ENCODE measurements around the gene KCNMA1. TPM values are rescaled to one million over a fixed set of nuclear protein-coding genes. Genes with fewer than 3 reads are reported as not detected.

KCNMA1 gene
- total RNA-seq, 1 donor from 2014 or later, result 0.39 TPM

DNA sequence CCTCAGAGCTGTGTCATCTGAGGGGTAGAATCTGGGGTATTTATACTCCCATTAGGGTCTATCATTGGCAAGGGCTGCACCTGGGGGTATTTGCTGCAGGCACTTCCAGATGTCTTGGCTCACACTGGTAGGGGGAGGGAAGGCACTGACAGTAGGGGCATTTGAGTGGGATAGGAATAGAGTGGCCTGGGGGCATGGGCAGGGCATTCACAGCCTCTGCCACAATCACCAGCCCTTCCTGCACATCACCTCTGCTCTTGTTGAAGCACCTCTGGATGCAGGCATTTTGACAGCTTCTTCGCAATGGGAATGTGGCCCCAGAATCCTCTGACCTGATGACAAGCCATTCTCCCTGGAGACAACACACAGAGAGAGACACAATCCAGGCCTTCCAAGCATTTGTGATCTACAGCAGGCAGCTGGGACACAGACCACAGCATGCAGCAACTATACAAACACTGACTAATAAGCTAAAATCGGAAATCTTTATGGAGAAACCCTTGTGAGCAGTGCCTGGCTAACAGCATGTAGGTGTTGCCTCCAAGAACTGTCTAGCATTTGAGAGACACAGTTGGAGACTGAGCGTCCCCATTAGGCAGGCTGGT, 178.5 kb downstream of the KCNMA1 start:
- intact Hi-C loops (cut with micrococcal nuclease), result no loop called here

DNA sequence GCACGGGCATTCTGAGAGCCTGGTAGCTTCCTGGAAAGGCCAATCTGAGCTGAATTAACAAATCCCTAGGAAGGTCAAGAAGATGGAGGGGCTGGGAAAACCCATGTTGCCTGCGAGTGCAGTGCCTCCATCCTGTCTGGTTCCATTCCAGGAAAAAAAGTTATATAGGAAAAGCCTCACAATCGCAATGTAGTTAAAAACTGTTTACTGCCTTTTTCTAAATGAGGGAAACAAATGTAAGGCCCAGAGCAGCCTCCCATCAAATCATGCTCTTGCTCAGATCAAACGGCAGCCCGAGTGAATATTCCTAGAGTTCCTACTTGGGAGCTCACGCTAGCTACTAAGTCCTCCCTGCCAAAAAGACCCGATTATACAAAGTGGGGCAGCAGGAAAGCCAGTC, 179.9 kb downstream of the KCNMA1 start:
- intact Hi-C loops (cut with micrococcal nuclease), result no loop called here

DNA sequence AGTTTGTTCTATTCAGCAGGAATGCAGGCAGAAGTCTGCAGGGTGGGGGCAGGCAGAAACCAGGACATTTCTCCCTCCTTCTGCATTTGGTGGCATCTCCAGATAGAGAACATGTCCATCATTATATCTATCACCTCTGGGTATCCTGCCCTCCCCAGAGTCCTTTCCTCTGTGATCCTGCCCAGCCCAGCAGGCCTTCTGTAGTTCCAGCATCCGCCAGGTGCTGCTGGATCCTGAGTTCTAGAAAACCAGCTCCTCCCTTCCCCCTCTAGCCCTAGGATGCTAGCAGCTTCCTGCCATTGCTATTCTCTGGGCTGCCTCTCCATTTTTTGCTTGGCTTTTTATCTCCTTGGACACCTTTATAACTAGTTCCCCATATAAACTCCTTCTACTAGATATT, 180.3 kb downstream of the KCNMA1 start:
- intact Hi-C loops (cut with micrococcal nuclease), result no loop called here

DNA sequence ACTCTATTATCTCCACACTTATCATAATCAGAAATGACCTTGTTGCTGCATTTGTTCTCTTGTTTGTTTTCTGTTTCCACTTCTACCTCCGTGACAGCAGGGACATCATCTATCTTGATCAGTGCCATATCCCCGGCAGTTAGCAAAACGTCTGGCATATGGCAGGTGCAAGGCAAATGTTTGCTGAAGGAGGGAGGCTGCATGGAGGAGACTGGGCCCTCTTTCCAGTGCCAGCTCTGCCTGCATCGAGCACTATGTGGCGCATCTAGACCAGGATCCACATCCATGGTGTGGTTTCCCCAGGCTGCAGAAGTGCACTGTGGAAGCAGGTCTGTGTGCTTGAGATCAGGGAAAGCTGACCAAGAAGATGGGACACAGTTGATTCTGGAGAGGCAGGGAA, 181.2 kb downstream of the KCNMA1 start:
- intact Hi-C loops (cut with micrococcal nuclease), result no loop called here

DNA sequence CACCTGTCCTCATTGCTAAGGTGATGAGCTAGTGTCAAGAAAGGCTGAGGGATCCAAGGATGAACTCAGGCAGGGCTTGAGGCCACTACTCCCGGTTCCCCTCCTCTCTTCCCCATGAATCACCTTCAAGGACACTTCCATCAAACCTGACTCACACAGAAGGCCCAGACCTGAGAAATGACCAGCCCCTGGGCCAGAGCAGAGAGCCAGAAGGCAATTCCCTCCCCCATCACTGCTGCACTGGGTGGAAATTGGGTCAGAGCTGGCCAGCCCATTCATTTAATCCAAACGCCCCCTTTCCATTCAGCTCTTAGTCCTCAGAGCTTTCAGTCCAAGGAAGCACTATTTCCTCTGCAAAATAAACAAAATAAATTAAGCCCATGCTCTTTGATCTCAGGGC, 182.0 kb downstream of the KCNMA1 start:
- intact Hi-C loops (cut with micrococcal nuclease), result no loop called here

DNA sequence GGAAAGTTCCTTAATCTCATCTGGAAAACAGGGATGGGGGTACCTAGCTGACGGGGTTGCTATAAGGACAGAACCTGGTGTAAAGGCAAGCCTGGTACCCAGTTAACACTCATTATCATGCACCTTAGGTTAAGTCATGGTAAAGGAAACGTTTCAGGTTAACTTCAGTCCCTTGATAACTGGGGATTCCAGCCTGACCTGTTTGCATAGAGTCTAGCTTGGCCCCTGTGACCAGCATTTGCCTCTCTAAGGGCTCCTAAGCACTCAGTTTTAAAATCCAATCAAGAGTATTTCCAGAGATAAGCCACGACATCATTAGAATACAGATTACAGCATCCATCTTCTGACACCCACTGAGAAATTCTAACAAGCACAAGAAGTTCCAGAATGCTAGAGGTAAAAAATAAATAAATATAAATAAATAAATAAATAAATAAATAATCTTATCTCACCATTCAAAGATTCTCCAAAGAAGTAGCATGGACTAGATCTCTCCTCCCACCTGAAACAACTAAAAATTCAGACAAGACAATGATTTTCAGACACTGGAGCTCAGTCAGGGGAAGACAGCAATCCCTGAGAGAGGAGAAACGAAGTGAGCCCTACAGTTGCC, 184.6 kb downstream of the KCNMA1 start:
- intact Hi-C loops (cut with micrococcal nuclease), result no loop called here

DNA sequence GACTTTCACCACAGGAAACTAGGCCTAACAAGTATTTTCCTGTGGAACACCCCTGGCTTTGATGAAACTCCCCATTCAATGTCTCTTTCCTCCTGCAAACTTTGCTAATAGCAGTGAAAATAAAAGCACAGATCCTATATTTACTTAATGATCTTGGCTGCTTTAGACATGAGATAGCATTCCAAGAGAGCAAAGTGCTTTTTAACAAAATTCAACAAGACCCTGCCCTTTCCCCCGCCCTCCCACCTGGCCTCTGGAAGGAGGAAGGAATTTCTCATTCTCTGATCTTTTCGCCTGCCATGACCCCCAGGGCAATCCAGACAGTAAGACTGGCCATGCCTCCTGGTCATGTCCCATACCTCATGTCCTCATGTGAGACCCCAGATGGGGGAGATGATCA, 185.7 kb downstream of the KCNMA1 start:
- intact Hi-C loops (cut with micrococcal nuclease), result no loop called here

DNA sequence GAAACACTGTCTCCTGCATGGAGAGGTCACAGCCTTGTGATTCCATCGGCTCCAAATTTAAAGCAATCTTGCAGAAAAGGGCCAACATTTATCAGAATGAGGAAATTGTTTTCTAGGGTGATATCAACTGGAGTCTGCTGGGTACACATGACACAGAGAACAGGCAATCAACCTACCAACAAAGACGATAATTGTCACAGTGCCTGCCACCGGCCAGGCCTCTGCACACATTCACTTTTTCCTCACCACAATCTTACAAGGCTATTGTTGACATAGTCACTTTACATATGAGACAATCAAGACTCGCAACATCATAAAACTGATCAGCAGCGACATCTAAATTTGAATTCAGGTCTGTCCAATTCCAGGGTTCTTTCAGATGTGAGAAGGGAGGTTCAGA, 189.4 kb downstream of the KCNMA1 start:
- intact Hi-C loops (cut with micrococcal nuclease), result no loop called here

DNA sequence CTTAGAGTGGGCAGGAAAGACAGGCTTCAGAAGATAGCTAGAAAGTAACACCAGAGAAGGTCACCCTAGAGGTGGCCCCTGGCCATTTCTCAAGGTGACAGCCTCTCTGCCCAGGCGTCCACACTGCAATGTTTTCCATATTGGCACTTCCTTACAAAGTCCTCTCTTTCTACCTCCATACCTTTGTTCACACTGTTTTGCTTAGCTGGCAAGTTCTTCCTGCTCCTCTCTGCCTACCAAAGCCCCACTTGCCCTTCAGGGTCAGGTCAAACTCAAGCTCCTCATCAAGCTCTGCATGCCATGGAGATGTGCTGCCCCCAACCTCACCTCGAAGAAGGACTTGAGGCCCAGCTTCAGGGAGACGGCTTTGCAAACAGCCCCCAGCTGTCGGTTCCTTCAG, 190.9 kb downstream of the KCNMA1 start:
- intact Hi-C loops (cut with micrococcal nuclease), result no loop called here

DNA sequence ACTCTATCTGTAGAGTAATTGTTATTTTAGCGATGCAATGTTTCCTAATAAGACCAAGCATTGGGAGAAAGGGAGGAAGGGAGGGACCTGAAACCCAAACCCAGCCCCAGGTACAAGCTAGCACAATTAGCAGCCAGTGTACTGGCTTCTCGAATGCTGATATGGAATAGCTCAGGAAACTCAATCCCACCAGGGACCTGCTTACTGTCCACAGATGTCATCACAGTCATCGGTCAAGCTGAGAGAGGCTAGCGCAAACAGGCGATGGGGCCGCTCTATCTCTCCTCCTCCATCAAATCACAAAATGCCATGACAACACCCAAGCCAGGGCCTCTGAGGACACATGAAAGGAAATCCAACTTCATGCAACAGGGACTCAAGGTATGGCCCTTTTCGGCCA, 192.1 kb downstream of the KCNMA1 start:
- intact Hi-C loops (cut with micrococcal nuclease), result no loop called here

DNA sequence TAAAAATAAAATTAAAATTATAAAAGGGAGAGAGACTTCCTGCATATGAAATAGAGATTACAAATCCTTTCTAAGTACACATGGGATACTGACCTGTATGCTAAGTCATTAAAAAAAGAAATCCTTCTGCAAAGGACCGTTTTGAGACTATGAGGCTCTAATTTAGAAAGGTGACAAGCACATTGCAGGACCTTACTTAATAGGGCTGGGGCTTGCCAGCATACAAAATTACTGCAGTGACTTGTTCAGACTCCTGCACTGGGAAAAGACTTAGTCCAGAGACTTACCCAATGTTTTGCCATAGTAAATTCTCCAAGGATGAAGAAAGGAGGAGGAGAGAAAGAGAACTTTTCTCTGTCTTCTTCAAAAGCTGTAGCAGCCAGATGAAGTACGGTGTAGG, 193.6 kb downstream of the KCNMA1 start:
- intact Hi-C loops (cut with micrococcal nuclease), result no loop called here

DNA sequence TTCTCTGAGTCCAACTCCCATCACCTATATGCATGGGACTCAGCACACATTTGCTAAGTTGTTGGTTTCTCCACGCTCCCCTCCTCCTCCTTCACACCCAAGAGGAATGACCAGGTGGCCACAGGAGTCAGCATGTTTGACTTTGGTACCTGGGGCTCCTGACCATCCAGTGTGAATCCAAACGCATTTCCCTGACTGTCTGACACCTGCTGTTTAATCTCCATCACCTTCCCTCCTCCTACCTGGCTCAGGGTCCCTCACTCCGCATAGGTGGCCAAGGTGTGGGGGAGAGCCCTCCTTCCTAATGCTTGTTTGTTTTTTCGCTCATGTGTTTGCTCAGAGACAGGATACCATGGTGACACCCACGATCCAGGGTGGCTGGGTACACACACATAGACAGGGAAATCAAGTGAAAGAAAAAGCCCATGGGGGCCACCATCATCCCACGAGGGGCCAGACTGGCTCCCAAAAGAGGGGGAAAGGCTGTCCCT, 194.9 kb downstream of the KCNMA1 start:
- intact Hi-C loops (cut with micrococcal nuclease), result no loop called here

DNA sequence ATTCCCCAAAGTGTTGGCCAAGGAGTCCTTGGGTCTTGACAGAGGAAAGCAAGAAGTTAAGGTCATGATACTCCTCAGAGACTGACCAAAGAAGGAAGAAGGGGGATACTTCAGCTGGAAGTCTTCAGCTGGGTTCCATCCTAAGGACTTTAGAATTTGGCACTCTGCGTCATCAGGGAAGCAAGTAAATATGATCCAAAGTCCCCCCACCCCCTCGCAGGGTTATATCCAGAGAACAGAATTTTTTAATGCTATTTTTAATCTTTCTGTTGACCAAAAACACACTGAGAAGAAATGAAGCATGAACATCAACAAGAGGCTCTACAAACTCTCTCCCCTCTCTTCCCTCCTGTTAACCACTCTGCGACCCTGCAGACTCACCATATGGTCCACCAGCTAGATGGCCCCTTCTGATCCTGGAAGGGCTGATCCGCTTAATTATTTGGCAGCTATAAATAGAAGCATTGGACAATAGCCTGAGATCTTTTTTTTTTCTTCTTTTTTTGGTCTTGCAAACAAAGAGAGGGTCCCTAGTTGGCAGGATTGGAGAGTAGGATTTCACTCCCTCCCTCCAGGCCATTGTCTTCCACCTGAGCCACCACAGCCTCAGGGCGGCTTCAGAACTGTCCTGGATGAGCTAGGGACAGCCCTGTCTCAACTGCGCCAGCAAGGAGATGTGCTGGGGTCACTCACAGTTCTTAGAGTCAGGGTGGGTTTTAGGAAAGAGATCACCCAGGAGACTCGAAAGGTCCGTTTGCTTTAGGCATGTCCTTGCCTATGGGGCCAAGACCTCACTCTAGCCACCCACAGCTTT, 196.0 kb downstream of the KCNMA1 start:
- intact Hi-C loops (cut with micrococcal nuclease), result no loop called here

DNA sequence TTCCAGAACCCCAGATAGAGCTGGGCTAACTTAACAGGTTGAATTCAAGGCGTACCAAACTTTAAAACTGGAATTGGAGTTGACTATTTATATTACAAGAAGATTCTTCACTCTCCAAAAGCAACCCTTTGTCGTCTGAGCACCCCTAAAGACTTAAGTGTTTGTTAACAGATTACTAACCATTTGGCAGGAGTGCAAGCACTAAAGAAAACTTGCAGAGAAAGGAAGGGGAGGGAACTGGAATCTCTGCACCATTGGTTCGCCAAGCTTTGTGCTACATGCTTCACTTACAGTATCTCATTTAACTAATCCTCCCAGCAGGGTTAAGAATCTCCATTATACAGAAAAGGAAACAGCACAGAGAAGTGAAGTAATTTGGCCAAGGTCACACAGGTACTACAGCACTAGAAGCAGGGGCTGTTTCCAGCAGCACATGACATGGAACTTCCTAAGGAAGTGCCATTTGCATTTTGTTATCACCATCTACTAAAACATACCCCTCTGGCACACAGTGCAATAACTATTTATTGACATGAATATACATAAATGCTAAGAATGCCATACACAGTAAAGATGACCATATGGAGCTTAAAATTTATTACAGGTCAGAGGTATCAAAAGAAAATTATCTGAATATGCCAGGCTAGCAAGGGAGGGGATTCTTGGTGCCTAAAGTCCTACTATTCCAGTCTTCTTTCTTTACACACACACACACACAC, 201.2 kb downstream of the KCNMA1 start:
- intact Hi-C loops (cut with micrococcal nuclease), result no loop called here

DNA sequence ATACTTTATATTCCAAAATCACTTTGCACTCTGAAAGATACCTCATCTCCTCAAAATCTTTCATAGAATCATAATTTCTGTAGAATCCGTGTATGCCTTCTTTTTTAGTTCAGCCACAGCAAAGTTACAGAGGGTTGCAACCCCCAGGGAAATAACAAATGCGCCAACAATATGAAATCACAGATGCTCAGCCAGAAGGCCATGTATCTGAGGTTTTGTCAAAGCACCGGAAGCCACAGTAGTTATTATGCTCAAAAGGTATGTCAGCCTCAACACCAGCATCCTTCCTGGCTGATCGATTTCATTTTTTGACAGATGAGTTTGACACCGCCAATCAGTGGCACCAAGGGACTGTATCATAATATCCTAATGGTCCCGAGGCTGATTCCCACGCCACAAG, 204.1 kb downstream of the KCNMA1 start:
- intact Hi-C loops (cut with micrococcal nuclease), result no loop called here

DNA sequence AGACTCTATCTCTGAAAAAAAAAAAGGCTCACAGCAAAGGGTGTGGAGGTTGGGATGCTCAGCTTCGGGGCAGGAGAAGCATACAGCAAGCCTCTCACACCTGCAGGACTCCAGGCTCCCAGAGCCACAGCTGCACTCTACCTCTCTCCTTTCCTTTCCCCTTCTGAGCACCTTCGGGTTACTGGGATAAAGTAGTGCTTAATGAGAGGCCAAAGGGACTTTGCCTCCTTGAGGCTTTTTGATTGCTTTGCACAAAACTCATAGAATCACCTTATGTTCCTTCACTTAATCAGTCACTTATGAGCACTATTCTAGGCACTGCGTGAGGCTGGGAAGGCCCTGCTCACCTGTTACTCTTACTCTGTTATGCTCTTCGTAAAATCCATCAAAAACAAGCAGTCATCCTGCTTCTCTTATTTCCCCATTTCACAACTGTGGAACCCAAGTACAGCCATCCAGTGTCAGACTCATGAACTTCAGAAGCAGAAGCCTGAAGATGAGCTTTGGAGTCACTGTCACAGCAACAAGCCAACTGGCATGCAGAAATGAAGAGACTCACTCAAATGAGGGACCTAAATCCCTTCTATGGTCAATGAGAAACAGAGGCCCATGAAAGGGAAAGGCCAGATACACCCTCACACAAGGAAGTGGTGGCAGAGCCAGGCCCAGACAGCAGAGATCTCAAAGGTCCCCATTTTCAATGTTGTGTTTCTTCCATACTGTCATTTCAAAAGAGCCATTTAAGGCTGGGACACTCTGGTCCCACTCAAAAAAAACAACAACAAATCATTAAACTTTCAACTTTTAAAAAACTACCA, 205.4 kb downstream of the KCNMA1 start:
- intact Hi-C loops (cut with micrococcal nuclease), result no loop called here

DNA sequence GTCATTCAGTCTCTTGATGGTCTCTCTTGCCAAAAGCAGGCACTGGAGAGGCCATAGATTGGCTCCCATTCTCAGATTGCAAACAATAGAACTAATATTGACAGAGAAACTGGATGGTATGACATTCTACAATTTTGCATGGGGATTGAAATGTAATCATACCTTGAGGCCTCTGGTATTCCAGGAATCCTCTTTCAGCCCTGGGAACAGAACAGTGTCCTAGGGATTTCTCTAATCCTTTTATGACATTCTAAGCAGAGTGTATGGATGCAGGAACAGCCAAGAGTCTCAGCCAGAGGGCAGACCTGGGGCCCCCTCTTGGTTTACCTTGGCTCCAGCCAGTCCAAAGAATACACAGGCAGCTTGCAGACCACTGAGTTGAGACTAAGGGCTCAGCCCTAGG, 206.4 kb downstream of the KCNMA1 start:
- intact Hi-C loops (cut with micrococcal nuclease), result no loop called here

DNA sequence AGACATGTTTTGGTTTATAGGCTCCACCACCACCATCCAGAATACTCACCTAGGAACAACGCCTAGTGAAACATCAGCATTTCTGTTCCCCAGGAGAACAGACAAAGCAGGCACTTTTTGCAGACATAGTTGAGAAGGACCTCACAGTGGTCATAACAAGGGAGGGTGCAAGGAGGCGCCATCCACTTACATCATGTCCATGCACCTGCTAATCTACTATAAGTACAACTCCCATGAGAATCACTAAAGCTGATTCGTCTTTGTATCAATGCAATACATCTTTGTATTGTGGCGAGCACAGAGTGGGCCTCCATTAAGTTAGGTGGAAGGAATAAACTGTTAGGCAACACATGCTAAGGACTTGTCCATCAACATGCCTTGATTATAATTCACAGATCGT, 207.1 kb downstream of the KCNMA1 start:
- intact Hi-C loops (cut with micrococcal nuclease), result no loop called here

DNA sequence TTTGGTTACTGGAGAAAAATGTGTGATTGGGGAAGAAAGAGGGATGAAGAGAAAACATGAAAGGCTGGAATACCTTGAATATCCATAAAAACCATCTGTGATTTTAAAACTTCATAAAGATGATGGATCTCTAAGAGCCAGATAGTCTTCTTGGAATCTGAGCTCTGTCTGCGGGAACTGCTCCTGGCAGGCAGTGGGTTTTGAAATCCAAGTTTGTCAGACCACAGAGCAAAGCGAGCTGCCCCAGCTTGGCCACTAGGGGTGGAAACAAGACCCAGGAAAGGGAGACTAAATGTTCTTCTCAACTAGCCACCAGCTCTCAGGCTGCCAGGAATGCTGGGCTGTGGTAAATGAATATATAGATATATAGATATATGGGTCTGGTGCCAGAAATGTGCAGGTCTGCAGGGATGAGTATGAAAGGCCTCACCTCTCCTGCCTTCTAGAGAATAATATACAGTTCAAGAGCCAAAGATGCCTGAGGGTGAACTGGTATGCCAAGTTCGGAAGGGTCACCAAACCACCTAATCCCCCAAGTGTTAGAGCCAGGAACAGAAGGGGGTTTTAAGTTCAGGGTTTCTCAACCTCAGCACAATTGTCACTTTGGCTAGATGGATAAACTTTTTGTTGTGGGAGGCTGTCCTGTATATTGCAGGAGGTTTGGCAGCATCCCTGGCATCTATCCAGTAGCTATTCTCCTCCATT, 208.8 kb downstream of the KCNMA1 start:
- intact Hi-C loops (cut with micrococcal nuclease), result no loop called here

DNA sequence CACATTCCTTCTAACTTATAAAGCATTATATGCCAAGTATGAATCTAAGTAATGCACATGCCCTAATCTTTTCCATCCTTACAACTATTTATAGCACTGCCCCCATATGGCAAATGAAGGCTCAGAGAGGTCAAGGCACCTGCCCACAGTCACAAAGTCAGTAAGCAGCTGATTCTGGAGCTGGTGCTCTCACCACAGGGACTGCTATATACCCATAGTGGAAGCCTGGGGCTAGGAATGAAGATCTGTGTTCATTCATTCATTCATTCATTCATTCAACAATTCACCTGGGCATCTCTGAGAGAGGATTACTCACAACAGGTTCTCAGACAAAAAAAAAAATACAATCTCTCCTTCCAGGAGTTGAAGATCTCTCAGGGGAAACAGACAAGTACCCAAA, 213.4 kb downstream of the KCNMA1 start:
- intact Hi-C loops (cut with micrococcal nuclease), result no loop called here
